Measurements from ENCODE around the gene ASPG.

DNA sequence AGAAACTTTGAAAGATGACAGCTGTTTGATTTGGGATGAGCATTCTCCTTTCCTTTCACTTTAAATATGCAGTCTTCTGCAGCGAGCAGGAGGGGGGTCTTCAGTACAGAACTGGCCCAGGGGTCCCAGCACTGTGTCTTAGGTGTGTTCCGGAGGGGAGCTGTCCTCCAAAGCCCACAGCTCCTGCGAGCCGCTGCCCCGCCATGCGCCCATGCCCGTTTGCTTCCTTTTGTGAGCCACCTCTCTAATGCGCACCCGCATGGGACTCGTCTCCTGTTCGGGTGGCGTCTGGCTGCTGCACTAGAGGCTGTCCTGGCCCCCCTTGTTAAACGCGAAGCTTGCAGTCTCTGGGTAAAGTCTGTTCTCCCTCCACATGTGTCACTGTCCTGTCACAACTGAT, 48.4 kb upstream of the ASPG start:
- TF ChIP-seq, protein P1, sequence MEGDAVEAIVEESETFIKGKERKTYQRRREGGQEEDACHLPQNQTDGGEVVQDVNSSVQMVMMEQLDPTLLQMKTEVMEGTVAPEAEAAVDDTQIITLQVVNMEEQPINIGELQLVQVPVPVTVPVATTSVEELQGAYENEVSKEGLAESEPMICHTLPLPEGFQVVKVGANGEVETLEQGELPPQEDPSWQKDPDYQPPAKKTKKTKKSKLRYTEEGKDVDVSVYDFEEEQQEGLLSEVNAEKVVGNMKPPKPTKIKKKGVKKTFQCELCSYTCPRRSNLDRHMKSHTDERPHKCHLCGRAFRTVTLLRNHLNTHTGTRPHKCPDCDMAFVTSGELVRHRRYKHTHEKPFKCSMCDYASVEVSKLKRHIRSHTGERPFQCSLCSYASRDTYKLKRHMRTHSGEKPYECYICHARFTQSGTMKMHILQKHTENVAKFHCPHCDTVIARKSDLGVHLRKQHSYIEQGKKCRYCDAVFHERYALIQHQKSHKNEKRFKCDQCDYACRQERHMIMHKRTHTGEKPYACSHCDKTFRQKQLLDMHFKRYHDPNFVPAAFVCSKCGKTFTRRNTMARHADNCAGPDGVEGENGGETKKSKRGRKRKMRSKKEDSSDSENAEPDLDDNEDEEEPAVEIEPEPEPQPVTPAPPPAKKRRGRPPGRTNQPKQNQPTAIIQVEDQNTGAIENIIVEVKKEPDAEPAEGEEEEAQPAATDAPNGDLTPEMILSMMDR (IDR thresholded peaks at IDR 0.05): no peak
- no peak for TF ChIP-seq POLR2A (IDR thresholded peaks at IDR 0.05)

Data from esophagus squamous epithelium (tissue), 4 donors.